Left lung (tissue), 10 donors: ENCODE results near the gene FBXO24. TPM values are rescaled to one million over a fixed set of nuclear protein-coding genes. Genes with fewer than 3 reads are reported as not detected.

Experiments
- ATAC-seq: fragments of 200-7000 bp; cut with Tn5 transposase; one replicate; pipeline ENCODE4 v1.9.1; 2020; ENCODE audit warnings: moderate library complexity
- DNase-seq, 4 donors: peaks; one replicate each; pipeline ENCODE4 v3.0.0-alpha.2; 2013 to 2020
- H3K27ac ChIP-seq, 2 donors: fragments of 200-600 bp; sonication (generic) in 1 of 2; one replicate each; pipeline versions ENCODE4 v1.5.0 to v1.8.0; 2020 to 2021
- H3K27me3 ChIP-seq, 2 donors: fragments of 200-600 bp; sonication (generic) in 1 of 2; one replicate each; pipeline versions ENCODE4 v1.5.0 to v1.8.0; 2020 to 2021
- H3K36me3 ChIP-seq, 2 donors: fragments of 200-600 bp; sonication (generic) in 1 of 2; one replicate each; pipeline versions ENCODE4 v1.5.0 to v1.8.0; 2020 to 2021
- H3K4me1 ChIP-seq, 2 donors: fragments of 200-600 bp; one replicate each; pipeline ENCODE4 v1.8.0; 2021
- H3K4me3 ChIP-seq, 2 donors: fragments of 200-600 bp; sonication (generic) in 1 of 2; one replicate each; pipeline versions ENCODE4 v1.5.0 to v1.8.0; 2020 to 2021; ENCODE audit warnings: mild to moderate bottlenecking in 1 of 2
- H3K9me3 ChIP-seq, 2 donors: fragments of 200-600 bp; sonication (generic) in 1 of 2; one replicate each; pipeline versions ENCODE4 v1.5.0 to v1.8.0; 2020 to 2021
- intact Hi-C, 2 donors: fragments of 100-400 bp; cut with DNase I; formaldehyde crosslinking; loops; one replicate each; pipeline versions ENCODE4 v1.11.2 to v1.14.2; 2022
- polyA plus RNA-seq, 6 donors: library from polyadenylated mRNA; unstranded; fragments of 120-200 nt; gene quantifications; one replicate each; pipeline ENCODE4 v1.2.1, GENCODE V29; 2013; ENCODE audit not compliant: insufficient read length in 6 of 6
- total RNA-seq, 2 donors: library from RNA; stranded (reverse); fragmentation: NEBNext Ultra II Directional; extraction: Animal tissue kit (Norgen Biotek cat#: 25700); gene quantifications; one replicate each; pipeline ENCODE4 v1.2.1, GENCODE V29; 2021
- TF ChIP-seq, protein P1 (sequence below), 2 donors: fragments of 200-600 bp; sonication (generic) in 1 of 2; IDR thresholded peaks; one replicate each; pipeline versions ENCODE4 v1.5.0 to v1.8.0; 2021; ENCODE audit warnings: antibody characterized with exemption in 2 of 2
- donor health status: DM: no; HTN: yes; CAD: no.
- donor health status: DM: no; HTN: no; CAD: no.

Gene FBXO24
- total and polyA plus RNA-seq, 8 donors, result 0.37 to 5.5 (median 4.7) TPM

DNA sequence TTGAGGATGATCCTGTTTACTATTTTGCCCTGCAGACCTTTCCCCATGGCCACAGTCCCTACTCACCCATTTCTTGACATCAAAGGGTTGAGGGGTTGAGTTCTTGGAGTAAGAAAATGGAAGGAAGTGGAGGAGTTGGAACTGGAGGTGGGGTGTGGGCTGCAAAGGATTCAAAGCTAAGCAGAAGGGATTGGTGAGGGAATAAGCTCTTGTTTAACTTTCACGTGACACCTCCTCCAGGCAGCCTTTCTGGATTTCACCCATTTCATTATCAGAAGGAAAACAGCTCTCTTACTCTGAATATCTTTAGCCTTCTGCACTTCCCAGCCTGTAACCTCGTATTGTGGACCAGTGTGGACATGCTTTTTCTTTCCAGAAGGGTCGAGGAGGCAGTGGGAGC, 39.9 kb downstream of the FBXO24 start:
- peak overlapping the region in 1 of 2 donors; percentile 24 for H3K4me3 ChIP-seq
- H3K27me3 ChIP-seq, result peaks cover 0 to 7% of the 10 kb centered on the region in 2 donors
- no peak overlapping the region for H3K27ac ChIP-seq
- H3K36me3 ChIP-seq, result peaks cover 0 to 5% of the 10 kb centered on the region in 2 donors
- peaks cover 0 to 13% of the 10 kb centered on the region in 2 donors for H3K4me1 ChIP-seq
- ATAC-seq, result no peak
- no peak for DNase-seq
- TF ChIP-seq, protein P1, sequence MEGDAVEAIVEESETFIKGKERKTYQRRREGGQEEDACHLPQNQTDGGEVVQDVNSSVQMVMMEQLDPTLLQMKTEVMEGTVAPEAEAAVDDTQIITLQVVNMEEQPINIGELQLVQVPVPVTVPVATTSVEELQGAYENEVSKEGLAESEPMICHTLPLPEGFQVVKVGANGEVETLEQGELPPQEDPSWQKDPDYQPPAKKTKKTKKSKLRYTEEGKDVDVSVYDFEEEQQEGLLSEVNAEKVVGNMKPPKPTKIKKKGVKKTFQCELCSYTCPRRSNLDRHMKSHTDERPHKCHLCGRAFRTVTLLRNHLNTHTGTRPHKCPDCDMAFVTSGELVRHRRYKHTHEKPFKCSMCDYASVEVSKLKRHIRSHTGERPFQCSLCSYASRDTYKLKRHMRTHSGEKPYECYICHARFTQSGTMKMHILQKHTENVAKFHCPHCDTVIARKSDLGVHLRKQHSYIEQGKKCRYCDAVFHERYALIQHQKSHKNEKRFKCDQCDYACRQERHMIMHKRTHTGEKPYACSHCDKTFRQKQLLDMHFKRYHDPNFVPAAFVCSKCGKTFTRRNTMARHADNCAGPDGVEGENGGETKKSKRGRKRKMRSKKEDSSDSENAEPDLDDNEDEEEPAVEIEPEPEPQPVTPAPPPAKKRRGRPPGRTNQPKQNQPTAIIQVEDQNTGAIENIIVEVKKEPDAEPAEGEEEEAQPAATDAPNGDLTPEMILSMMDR (IDR thresholded peaks at IDR 0.05), result no peak
- intact Hi-C loops, result no loop called here
- no peaks in the 10 kb centered on the region for H3K9me3 ChIP-seq

DNA sequence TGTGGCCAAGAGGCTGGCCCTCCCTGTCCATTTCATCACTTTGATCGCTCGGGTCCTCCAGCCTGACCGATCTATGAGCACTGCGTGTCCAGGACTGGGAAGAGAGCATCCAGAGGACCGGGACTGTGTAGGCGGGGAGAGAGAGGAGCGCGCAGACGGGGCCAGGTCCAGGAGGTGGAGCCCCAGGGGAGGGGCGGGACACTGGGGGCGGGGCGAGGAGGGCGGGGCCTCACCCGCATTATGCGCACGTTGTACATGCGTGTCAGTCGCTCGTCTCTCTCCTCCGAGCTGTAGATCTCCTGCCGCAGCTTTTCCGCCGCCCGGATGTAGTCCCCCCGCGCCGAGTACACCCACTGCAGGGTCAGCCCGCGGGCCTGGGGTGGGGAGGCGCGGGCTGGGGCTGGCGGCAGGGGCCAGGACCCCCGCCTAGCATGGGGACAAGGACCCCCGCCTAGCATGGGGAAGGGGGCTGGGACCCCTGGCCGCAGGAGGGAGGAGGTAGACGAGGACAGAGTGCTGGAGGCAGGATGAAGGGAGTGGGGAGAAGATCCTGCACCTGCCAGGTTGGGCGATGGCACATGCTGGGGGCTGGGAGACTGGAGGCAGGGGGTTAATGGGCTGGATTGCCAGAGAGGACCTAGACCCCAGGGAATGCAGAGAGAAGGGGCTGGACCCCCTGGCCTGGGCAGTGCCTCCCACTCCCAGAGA, 40.6 kb downstream of the FBXO24 start:
- ATAC-seq (peak; percentile 99), DNase-seq (peak in 3 of 4 donors; percentile 77 to 94 (median 81))
- peaks cover 0 to 13% of the 10 kb centered on the region in 2 donors for H3K4me1 ChIP-seq
- TF ChIP-seq, protein P1 (IDR thresholded peaks at IDR 0.05), result no peak
- no peaks in the 10 kb centered on the region for H3K9me3 ChIP-seq
- peak overlapping the region; percentile 24 to 26 for H3K4me3 ChIP-seq
- no peaks in the 10 kb centered on the region for H3K36me3 ChIP-seq
- H3K27me3 ChIP-seq, result peaks cover 0 to 9% of the 10 kb centered on the region in 2 donors
- peak overlapping the region in 1 of 2 donors; percentile 48 for H3K27ac ChIP-seq
- intact Hi-C loops, result no loop called here

DNA sequence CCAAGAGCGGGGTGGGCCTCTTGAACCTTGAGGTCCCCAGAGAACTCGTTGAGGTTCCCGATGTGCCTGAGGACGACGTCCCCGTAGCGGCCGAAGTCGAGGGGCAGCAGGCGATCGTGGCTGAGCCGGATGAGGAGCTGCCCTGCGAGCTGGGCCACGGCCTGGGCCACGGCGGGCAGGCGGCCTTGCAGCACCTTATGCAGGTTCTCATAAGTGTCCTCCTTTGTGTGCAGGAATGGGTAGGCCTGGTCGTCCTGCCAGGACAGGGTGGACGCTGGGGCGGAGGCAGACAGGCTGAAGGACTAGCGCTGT, 41.1 kb downstream of the FBXO24 start:
- Histone ChIP-seq H3K27me3 (peaks cover 0 to 14% of the 10 kb centered on the region in 2 donors), H3K4me3 (no peak overlapping the region), H3K36me3 (no peaks in the 10 kb centered on the region), H3K4me1 (peaks cover 0 to 13% of the 10 kb centered on the region in 2 donors), H3K9me3 (no peaks in the 10 kb centered on the region), H3K27ac (no peak overlapping the region)
- ATAC-seq, result no peak
- DNase-seq, result peak in 1 of 4 donors; percentile 70
- TF ChIP-seq, protein P1 (IDR thresholded peaks at IDR 0.05), result no peak
- intact Hi-C loops, result no loop called here

GRCh38 chr7:100629117-100629716, 43.1 kb downstream of the FBXO24 start:
- no peaks in the 10 kb centered on the region for H3K9me3 ChIP-seq
- intact Hi-C loops, result no loop called here
- H3K36me3 ChIP-seq, result no peaks in the 10 kb centered on the region
- H3K4me1 ChIP-seq, result peaks cover 4 to 20% of the 10 kb centered on the region in 2 donors
- TF ChIP-seq, protein P1 (IDR thresholded peaks at IDR 0.05), result peak in 1 of 2 donors; percentile 10
- H3K27ac ChIP-seq, result no peak overlapping the region
- H3K4me3 ChIP-seq, result no peak overlapping the region
- ATAC-seq (no peak), DNase-seq (no peak)
- peaks cover 0 to 31% of the 10 kb centered on the region in 2 donors for H3K27me3 ChIP-seq

GRCh38 chr7:100630066-100630465, 43.9 kb downstream of the FBXO24 start:
- H3K27me3 ChIP-seq, result peaks cover 0 to 31% of the 10 kb centered on the region in 2 donors
- no peak overlapping the region for H3K4me3 ChIP-seq
- intact Hi-C loops, result no loop called here
- no peak overlapping the region for H3K27ac ChIP-seq
- TF ChIP-seq, protein P1 (IDR thresholded peaks at IDR 0.05), result no peak
- H3K9me3 ChIP-seq, result no peaks in the 10 kb centered on the region
- peaks cover 4 to 20% of the 10 kb centered on the region in 2 donors for H3K4me1 ChIP-seq
- no peak for ATAC-seq
- no peaks in the 10 kb centered on the region for H3K36me3 ChIP-seq
- DNase-seq, result no peak
